OCI-LY1 (cell line): ENCODE results near the gene IQSEC1.

Experiments
- H2AFZ ChIP-seq: fragments of 200-600 bp; sonication (generic), shearing (Covaris generic); 2 replicates; pipeline ENCODE4 v1.6.0; 2014; ENCODE audit warnings: antibody characterized with exemption, mild to moderate bottlenecking, low read length
- H3F3A ChIP-seq: fragments of 200-600 bp; sonication (generic), shearing (Covaris generic); 2 replicates; pipeline ENCODE4 v1.6.0; 2014; ENCODE audit warnings: mild to moderate bottlenecking, antibody characterized with exemption, low read length, moderate library complexity; ENCODE audit not compliant: insufficient read depth
- H3K27ac ChIP-seq: fragments of 200-600 bp; sonication (generic); 2 replicates; pipeline ENCODE4 v1.5.1; 2014; ENCODE audit warnings: low read length, mixed run types, mild to moderate bottlenecking, low read depth; ENCODE audit not compliant: poor library complexity, severe bottlenecking
- H3K27me3 ChIP-seq: fragments of 200-600 bp; sonication (generic); 2 replicates; pipeline ENCODE4 v1.6.0; 2014; ENCODE audit warnings: antibody characterized with exemption, mild to moderate bottlenecking, low read length, moderate library complexity; ENCODE audit not compliant: insufficient read depth
- H3K36me3 ChIP-seq: fragments of 200-600 bp; sonication (generic); 2 replicates; pipeline ENCODE4 v1.6.1; 2014; ENCODE audit warnings: mild to moderate bottlenecking, antibody characterized with exemption, low read length, moderate library complexity, mixed read lengths; ENCODE audit not compliant: insufficient read depth
- H3K4me1 ChIP-seq: fragments of 200-600 bp; sonication (generic); 2 replicates; pipeline ENCODE4 v1.5.1; 2014; ENCODE audit warnings: mild to moderate bottlenecking, low read length, moderate library complexity; ENCODE audit not compliant: insufficient read depth, severe bottlenecking
- H3K4me2 ChIP-seq: fragments of 200-600 bp; sonication (generic), shearing (Covaris generic); 2 replicates; pipeline ENCODE4 v1.6.1; 2014; ENCODE audit warnings: low read length
- H3K4me3 ChIP-seq: fragments of 200-600 bp; sonication (generic); 2 replicates; pipeline ENCODE4 v1.5.1; 2014; ENCODE audit warnings: low read length, low read depth, mild to moderate bottlenecking, mixed read lengths; ENCODE audit not compliant: poor library complexity, severe bottlenecking
- H3K79me2 ChIP-seq: fragments of 200-600 bp; shearing (Covaris generic); 2 replicates; pipeline ENCODE4 v1.6.1; 2016; ENCODE audit warnings: mixed run types, low read length, mixed read lengths; ENCODE audit not compliant: insufficient read depth
- H3K9ac ChIP-seq: fragments of 200-600 bp; sonication (generic), shearing (Covaris generic); 2 replicates; pipeline ENCODE4 v1.6.1; 2014; ENCODE audit warnings: mild to moderate bottlenecking, low read length, mixed read lengths
- H3K9me2 ChIP-seq: fragments of 200-600 bp; sonication (generic), shearing (Covaris generic); 2 replicates; pipeline ENCODE4 v1.6.1; 2014; ENCODE audit warnings: low read depth, mild to moderate bottlenecking, low read length, mixed read lengths
- H3K9me3 ChIP-seq: fragments of 200-600 bp; shearing (Covaris generic); 2 replicates; pipeline ENCODE4 v1.6.1; 2014; ENCODE audit warnings: low read length, mixed read lengths
- H4K20me1 ChIP-seq: fragments of 200-600 bp; sonication (generic), shearing (Covaris generic); 2 replicates; pipeline ENCODE4 v1.6.0; 2016; ENCODE audit warnings: mild to moderate bottlenecking, low read length; ENCODE audit not compliant: insufficient read depth
- EZH2 ChIP-seq: fragments of 200-600 bp; sonication (generic), shearing (Covaris generic); IDR thresholded peaks from 2 replicates; pipeline ENCODE4 v1.8.0; 2017; ENCODE audit warnings: borderline replicate concordance, mixed run types, mild to moderate bottlenecking, antibody characterized with exemption, low read length, moderate library complexity, mixed read lengths
- TF ChIP-seq, protein P1 (sequence below): fragments of 200-600 bp; sonication (generic), shearing (Covaris generic); IDR thresholded peaks from 2 replicates; pipeline ENCODE4 v1.5.1; 2017; ENCODE audit warnings: mild to moderate bottlenecking, antibody characterized with exemption, low read length, moderate library complexity, mixed read lengths

Gene IQSEC1

DNA sequence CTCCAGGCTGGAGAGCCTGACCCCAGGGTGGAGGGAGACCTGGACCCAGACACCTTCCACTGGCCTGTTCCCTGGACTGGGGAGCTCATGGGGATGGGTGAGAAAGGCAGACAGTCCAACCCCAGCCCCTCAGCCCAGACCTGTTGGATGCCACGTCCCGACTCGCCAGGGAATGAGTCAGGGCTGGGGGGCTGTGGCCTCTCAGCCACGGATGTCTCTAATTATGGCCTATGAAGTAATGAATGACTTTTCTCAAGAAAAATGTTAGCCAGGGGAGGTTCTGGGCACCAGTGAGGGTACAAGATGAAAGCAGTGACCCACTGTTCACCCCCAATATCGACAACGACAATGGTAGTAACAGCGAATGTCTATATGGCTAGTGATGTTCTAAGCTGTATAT is 124.9 kb downstream of the IQSEC1 start:
- H3K9me3 ChIP-seq, result no peaks in the 10 kb centered on the region
- H3K9ac ChIP-seq, result no peak overlapping the region
- no peak overlapping the region for H3K27ac ChIP-seq
- 0 out of 2 replicates have a peak, but pooled peaks cover 5% of the 10 kb centered on the region for H3K27me3 ChIP-seq
- no peaks in the 10 kb centered on the region for H3K79me2 ChIP-seq
- no peaks in the 10 kb centered on the region for H3F3A ChIP-seq
- H4K20me1 ChIP-seq, result no peaks in the 10 kb centered on the region
- TF ChIP-seq EZH2, result no peak
- H2AFZ ChIP-seq, result no peak overlapping the region
- H3K36me3 ChIP-seq, result no peaks in the 10 kb centered on the region
- no peak overlapping the region for H3K4me3 ChIP-seq
- no peak overlapping the region for H3K4me2 ChIP-seq
- H3K9me2 ChIP-seq, result no peaks in the 10 kb centered on the region
- H3K4me1 ChIP-seq, result no peaks in the 10 kb centered on the region

DNA sequence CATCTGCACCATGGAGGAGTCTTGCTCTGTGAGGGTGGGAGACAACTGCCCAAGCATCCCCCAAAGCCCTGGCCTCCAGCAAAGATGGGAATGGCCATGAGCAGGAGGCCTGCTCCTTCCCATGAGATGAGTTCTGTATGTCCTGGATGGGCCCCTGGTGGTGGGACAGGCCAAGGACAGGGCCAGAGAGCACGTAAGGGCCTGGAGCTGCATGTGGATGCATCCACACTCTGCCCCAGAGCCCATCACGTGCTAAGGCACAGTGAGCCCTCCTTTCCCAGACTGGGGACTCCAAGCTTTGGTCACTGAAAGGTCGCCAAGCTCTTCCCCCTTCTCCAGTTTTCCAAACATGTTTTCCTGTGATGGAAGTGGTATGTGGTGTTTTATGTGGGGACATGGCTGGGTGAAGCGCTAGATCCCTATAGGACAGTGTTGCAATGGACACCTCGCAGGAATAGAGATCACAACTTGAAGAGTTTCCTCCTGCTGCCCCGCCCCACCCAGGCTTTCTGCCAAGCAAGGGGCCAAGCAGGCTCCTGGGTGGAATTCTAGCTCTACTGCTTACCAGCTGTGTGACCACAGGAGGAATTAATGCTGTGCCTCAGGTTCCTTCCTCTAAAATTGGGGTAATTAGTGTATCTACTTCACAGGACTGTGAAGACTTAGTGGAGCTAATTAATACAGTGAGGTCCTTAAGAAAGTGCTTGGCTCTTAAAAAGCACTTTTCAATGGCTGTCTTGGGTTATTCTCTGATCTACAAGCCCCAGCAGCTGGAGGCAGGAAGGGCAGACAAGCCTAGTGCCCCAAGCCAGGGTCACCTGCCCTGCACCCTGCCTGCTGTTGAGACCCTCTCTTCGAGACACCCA is 125.5 kb downstream of the IQSEC1 start:
- Histone ChIP-seq H3K9me3 (no peaks in the 10 kb centered on the region), H4K20me1 (no peaks in the 10 kb centered on the region), H3K9me2 (no peaks in the 10 kb centered on the region), H3K4me2 (no peak overlapping the region), H3K4me1 (no peaks in the 10 kb centered on the region), H3F3A (no peaks in the 10 kb centered on the region), H3K27ac (no peak overlapping the region), H3K4me3 (no peak overlapping the region), H3K27me3 (0 out of 2 replicates have a peak, but pooled peaks cover 5% of the 10 kb centered on the region), H3K36me3 (no peaks in the 10 kb centered on the region), H3K9ac (no peak overlapping the region), H2AFZ (no peak overlapping the region), H3K79me2 (no peaks in the 10 kb centered on the region)
- no peak for TF ChIP-seq EZH2
- TF ChIP-seq, protein P1, sequence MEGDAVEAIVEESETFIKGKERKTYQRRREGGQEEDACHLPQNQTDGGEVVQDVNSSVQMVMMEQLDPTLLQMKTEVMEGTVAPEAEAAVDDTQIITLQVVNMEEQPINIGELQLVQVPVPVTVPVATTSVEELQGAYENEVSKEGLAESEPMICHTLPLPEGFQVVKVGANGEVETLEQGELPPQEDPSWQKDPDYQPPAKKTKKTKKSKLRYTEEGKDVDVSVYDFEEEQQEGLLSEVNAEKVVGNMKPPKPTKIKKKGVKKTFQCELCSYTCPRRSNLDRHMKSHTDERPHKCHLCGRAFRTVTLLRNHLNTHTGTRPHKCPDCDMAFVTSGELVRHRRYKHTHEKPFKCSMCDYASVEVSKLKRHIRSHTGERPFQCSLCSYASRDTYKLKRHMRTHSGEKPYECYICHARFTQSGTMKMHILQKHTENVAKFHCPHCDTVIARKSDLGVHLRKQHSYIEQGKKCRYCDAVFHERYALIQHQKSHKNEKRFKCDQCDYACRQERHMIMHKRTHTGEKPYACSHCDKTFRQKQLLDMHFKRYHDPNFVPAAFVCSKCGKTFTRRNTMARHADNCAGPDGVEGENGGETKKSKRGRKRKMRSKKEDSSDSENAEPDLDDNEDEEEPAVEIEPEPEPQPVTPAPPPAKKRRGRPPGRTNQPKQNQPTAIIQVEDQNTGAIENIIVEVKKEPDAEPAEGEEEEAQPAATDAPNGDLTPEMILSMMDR, result no peak

DNA sequence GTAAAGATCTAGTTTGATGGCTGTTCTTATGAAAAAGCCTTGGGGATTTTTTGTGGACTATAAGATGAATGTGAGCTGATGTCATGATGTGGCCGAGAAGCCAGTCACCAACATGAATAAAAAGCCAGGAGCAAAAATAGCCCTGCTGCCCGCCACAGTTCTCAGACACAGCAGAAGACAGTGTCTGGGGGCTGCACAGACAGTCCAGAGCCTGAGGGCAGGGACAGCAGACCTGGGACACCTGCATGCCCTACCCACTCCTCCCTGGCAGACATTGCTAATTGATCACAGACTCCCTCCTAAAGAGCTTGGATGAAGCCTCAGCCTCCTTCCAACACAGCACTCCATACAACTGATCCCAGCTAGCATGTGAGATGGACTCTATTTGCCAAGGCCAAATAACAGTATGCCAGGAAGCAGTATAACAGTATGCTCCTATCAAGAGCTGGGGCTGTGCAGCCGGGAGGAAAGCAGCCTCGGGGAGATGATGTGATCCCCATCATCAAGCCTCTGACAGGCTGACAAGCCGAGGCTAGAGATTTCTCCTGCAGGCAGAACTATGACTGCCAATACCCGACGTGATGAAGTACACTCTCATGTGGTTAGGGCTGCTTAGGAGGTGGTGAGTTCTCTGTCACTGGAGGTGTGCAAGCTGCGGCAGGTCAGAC is 126.4 kb downstream of the IQSEC1 start:
- no peaks in the 10 kb centered on the region for H3K79me2 ChIP-seq
- no peaks in the 10 kb centered on the region for H3F3A ChIP-seq
- H3K9ac ChIP-seq, result no peak overlapping the region
- H3K36me3 ChIP-seq, result no peaks in the 10 kb centered on the region
- H3K9me2 ChIP-seq, result no peaks in the 10 kb centered on the region
- no peaks in the 10 kb centered on the region for H3K9me3 ChIP-seq
- no peaks in the 10 kb centered on the region for H3K4me1 ChIP-seq
- no peak overlapping the region for H3K4me3 ChIP-seq
- no peak overlapping the region for H3K4me2 ChIP-seq
- H2AFZ ChIP-seq, result no peak overlapping the region
- no peak overlapping the region for H3K27ac ChIP-seq
- H4K20me1 ChIP-seq, result no peaks in the 10 kb centered on the region
- TF ChIP-seq EZH2, result no peak
- TF ChIP-seq, protein P1, result no peak
- H3K27me3 ChIP-seq, result 0 out of 2 replicates have a peak, but pooled peaks cover 5% of the 10 kb centered on the region
